Panc1 (cell line): Measurements from ENCODE around the gene SERPINA10. TPM values are rescaled to one million over a fixed set of nuclear protein-coding genes. Genes with fewer than 3 reads are reported as not detected.
"Not testable (repeated sequence)": the region's sequence is repeated elsewhere in the genome, so short reads cannot be mapped to it uniquely, and the experiment has no call there.

Experiments
- ATAC-seq: fragments of 200-7000 bp; cut with Tn5 transposase; 2 replicates; pipeline ENCODE4 v1.9.1; 2020; ENCODE audit warnings: mild to moderate bottlenecking, moderate library complexity
- BruUV-seq: library from RNA; stranded (reverse); fragments of 400-500 nt; replicated peaks from 2 replicates; lab custom pipeline; 2021; lab: Mats Ljungman, UMichigan
- CTCF ChIA-PET: fragments of 300-600 bp; sonication (Branson Sonifier 250); formaldehyde crosslinking; loops from one replicate; lab custom pipeline; 2022; ENCODE audit warnings: antibody characterized with exemption; lab: Charles Lee
- POLR2A ChIA-PET: fragments of 300-600 bp; sonication (Branson Sonifier 250); formaldehyde crosslinking; loops from one replicate; lab custom pipeline; 2022; ENCODE audit warnings: antibody characterized with exemption; lab: Charles Lee
- DNase-seq: peaks from one replicate; pipeline ENCODE4 v3.0.0-alpha.2; 2010; ENCODE audit warnings: low read depth, low spot score
- H3K27ac ChIP-seq: 2 replicates; pipeline ENCODE4 v1.5.1; 2011; ENCODE audit warnings: mild to moderate bottlenecking, low read length, inconsistent platforms
- H3K27me3 ChIP-seq: fragments of 200-500 bp; sonication (Bioruptor generic); 2 replicates; pipeline ENCODE4 v1.6.0; 2014; ENCODE audit warnings: low read length, inconsistent platforms; ENCODE audit not compliant: control insufficient read depth, insufficient read depth
- H3K36me3 ChIP-seq: fragments of 200-500 bp; sonication (Bioruptor generic); 2 replicates; pipeline ENCODE4 v1.5.1; 2014; ENCODE audit warnings: inconsistent platforms, mild to moderate bottlenecking, low read length, moderate library complexity; ENCODE audit not compliant: control insufficient read depth, insufficient read depth
- H3K4me1 ChIP-seq: 2 replicates; pipeline ENCODE4 v1.5.1; 2011; ENCODE audit warnings: inconsistent platforms, mild to moderate bottlenecking, low read length, moderate library complexity; ENCODE audit not compliant: control insufficient read depth, insufficient read depth
- H3K4me3 ChIP-seq, 2 experiments: 2 replicates each; pipeline ENCODE4 v1.5.1; 2011 to 2012; ENCODE audit warnings: low read depth in 2 of 2, low read length in 2 of 2, mild to moderate bottlenecking in 2 of 2, inconsistent platforms in 1 of 2, moderate library complexity in 1 of 2
- H3K9me3 ChIP-seq: fragments of 200-500 bp; sonication (Bioruptor generic); 2 replicates; pipeline ENCODE4 v1.5.1; 2014; ENCODE audit warnings: low read depth, mild to moderate bottlenecking, inconsistent platforms, low read length, moderate library complexity; ENCODE audit not compliant: control insufficient read depth, insufficient read depth
- POLR2AphosphoS5 ChIP-seq: IDR thresholded peaks from 2 replicates; pipeline ENCODE4 v1.6.1; 2012; ENCODE audit warnings: mild to moderate bottlenecking, low read depth, low read length, moderate library complexity
- REST ChIP-seq, 2 experiments: IDR thresholded peaks; 2 replicates each; pipeline ENCODE4 v1.6.1; 2011 to 2012; ENCODE audit warnings: low read depth in 2 of 2, control low read depth in 1 of 2, low read length in 1 of 2, mild to moderate bottlenecking in 1 of 2, moderate library complexity in 1 of 2; ENCODE audit not compliant: insufficient read depth in 1 of 2
- SIN3A ChIP-seq: IDR thresholded peaks from 2 replicates; pipeline ENCODE4 v1.6.1; 2012; ENCODE audit warnings: low read depth, mild to moderate bottlenecking, low read length, moderate library complexity, borderline replicate concordance; ENCODE audit not compliant: insufficient read depth
- TCF7L2 ChIP-seq: IDR thresholded peaks from 2 replicates; pipeline ENCODE4 v1.6.1; 2011; ENCODE audit warnings: mild to moderate bottlenecking, low read depth, low read length, inconsistent platforms
- in situ Hi-C: cut with HindIII; loops from 2 replicates; pipeline ENCODE4 v1.10.0; 2016; ENCODE audit warnings: low sequenced_read_pairs, low pct_unique_long_range_greater_than_20kb
- intact Hi-C: fragments of 100-400 bp; cut with micrococcal nuclease; formaldehyde crosslinking; loops from one replicate; pipeline ENCODE4 v1.10.0; 2022; ENCODE audit not compliant: unreplicated experiment
- total RNA-seq: library from RNA; stranded (reverse); gene quantifications from one replicate; pipeline ENCODE4 v1.2.1, GENCODE V29; 2021; ENCODE audit not compliant: unreplicated experiment
- TF ChIP-seq, protein P1 (sequence below): fragments of 450-650 bp; IDR thresholded peaks from 2 replicates; pipeline ENCODE4 v1.5.1; 2017; ENCODE audit warnings: mild to moderate bottlenecking

The SERPINA10 gene
- total RNA-seq, 1 experiment from 2014 or later, result 0.03 TPM

DNA sequence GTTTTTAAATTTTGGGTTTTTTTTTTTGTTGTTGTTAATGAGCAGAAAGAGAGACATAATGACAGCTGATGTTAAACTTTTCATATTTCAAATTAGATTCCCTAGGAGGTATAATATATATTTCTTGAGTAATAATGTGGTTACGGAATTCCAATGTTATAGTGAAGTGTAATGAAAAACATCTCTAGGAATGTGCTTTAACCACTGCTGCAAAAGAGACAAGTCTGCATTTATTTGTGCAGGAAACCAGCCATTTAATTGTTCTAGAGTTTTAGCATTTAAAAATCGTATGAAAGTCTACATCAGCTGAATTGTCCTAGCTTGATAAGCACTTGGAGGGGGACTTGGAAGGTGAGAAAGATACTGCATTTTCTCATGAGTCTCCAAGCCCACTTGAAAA lies 14.3 kb downstream of the SERPINA10 start:
- no peak overlapping the region for H3K27ac ChIP-seq
- intact Hi-C loops (no loop called here), in situ Hi-C loops (no loop called here)
- no peaks in the 10 kb centered on the region for H3K4me1 ChIP-seq
- H3K9me3 ChIP-seq, result no peaks in the 10 kb centered on the region
- ChIA-PET POLR2A (no interaction called here), CTCF (no interaction called here)
- TF ChIP-seq REST (IDR thresholded peaks at IDR 0.05; ENCODE audit: insufficient read depth in 1 of 2, low read depth in 2 of 2, low read length in 1 of 2) (no peak), SIN3A (no peak), TCF7L2 (no peak), POLR2AphosphoS5 (no peak)
- TF ChIP-seq, protein P1, sequence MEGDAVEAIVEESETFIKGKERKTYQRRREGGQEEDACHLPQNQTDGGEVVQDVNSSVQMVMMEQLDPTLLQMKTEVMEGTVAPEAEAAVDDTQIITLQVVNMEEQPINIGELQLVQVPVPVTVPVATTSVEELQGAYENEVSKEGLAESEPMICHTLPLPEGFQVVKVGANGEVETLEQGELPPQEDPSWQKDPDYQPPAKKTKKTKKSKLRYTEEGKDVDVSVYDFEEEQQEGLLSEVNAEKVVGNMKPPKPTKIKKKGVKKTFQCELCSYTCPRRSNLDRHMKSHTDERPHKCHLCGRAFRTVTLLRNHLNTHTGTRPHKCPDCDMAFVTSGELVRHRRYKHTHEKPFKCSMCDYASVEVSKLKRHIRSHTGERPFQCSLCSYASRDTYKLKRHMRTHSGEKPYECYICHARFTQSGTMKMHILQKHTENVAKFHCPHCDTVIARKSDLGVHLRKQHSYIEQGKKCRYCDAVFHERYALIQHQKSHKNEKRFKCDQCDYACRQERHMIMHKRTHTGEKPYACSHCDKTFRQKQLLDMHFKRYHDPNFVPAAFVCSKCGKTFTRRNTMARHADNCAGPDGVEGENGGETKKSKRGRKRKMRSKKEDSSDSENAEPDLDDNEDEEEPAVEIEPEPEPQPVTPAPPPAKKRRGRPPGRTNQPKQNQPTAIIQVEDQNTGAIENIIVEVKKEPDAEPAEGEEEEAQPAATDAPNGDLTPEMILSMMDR, result no peak
- ATAC-seq (no peak), DNase-seq (no peak)
- H3K27me3 ChIP-seq, result no peaks in the 10 kb centered on the region
- BruUV-seq, result no TSS peak
- H3K36me3 ChIP-seq, result no peaks in the 10 kb centered on the region
- H3K4me3 ChIP-seq, result no peak overlapping the region

GRCh38 chr14:94276898-94277561 lies 16.0 kb downstream of the SERPINA10 start:
- ATAC-seq, POLR2A ChIA-PET, H3K4me3 ChIP-seq, DNase-seq, in situ Hi-C loops, H3K9me3 ChIP-seq, H3K27ac ChIP-seq, CTCF ChIA-PET, H3K36me3 ChIP-seq, BruUV-seq, H3K27me3 ChIP-seq, intact Hi-C loops, H3K4me1 ChIP-seq: not testable (repeated sequence)

GRCh38 chr14:94269156-94269555 lies 23.9 kb downstream of the SERPINA10 start:
- Histone ChIP-seq H3K36me3 (no peaks in the 10 kb centered on the region), H3K4me3 (no peak overlapping the region), H3K9me3 (no peaks in the 10 kb centered on the region), H3K27ac (no peak overlapping the region), H3K27me3 (no peaks in the 10 kb centered on the region), H3K4me1 (no peaks in the 10 kb centered on the region)
- intact Hi-C loops (no loop called here), in situ Hi-C loops (no loop called here)
- TF ChIP-seq, protein P1, result no peak
- TF ChIP-seq REST (IDR thresholded peaks at IDR 0.05; ENCODE audit: insufficient read depth in 1 of 2, low read depth in 2 of 2, low read length in 1 of 2) (no peak), TCF7L2 (no peak), POLR2AphosphoS5 (no peak), SIN3A (no peak)
- ATAC-seq, result no peak
- ChIA-PET POLR2A (no interaction called here), CTCF (no interaction called here)
- no peak for DNase-seq
- no TSS peak for BruUV-seq
